Lower leg skin (tissue), 3 donors: ENCODE measurements around the gene CCDC149.

Experiments used
- CTCF ChIP-seq, 3 donors: fragments of 450-650 bp; IDR thresholded peaks; one replicate each; pipeline ENCODE4 v1.5.1; 2016; ENCODE audit warnings: antibody characterized with exemption in 3 of 3, mild to moderate bottlenecking in 3 of 3, moderate library complexity in 2 of 3
- POLR2A ChIP-seq, 2 donors: fragments of 450-650 bp; IDR thresholded peaks; one replicate each; pipeline ENCODE4 v1.6.1; 2016 to 2017; ENCODE audit warnings: antibody characterized with exemption in 2 of 2, mild to moderate bottlenecking in 1 of 2, moderate library complexity in 1 of 2

GRCh38 chr4:24771241-24771640 lies 141.6 kb downstream of the CCDC149 start:
- TF ChIP-seq POLR2A (IDR thresholded peaks at IDR 0.05) = no peak
- no peak for TF ChIP-seq CTCF (IDR thresholded peaks at IDR 0.05)
